CD4-positive, alpha-beta T cell treated with Interleukin-4 for 1 hour (primary cell): ENCODE measurements around the gene NAXE.

Source experiments
- DNase-seq, 2 donors: peaks; one replicate each; pipeline ENCODE4 v3.0.0-alpha.2; 2020 to 2022

The NAXE gene

DNA sequence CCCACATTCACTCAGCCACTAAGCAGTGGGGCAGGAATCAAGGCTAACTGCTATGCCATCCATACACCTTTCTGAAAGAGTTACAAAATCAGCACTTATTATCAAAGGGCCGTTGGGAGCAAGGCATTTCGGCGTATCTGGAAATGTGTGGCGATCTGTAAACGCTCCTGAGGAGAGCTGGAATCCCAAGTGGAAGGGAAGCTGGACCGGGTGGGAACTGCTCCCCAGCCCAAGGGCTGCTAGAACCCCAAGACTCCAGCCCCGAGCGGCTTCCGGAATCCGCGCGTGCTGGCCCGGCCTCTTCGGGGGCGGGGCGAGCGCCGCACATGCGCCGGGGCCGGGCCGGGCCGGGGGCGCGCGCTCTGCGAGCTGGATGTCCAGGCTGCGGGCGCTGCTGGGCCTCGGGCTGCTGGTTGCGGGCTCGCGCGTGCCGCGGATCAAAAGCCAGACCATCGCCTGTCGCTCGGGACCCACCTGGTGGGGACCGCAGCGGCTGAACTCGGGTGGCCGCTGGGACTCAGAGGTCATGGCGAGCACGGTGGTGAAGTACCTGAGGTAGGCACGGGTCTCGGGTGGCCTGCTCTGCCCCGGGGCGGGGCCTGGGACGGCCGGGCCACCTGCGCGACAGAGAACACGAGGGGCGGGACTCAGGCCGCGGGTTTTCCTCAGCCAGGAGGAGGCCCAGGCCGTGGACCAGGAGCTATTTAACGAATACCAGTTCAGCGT lies at the start of gene NAXE:
Gene NAXE (plus strand): TSS at position 345 of the 726 bp plus-strand sequence. CDS start 29 bp downstream, at position 374.
- peak; percentile 56 to 67 for DNase-seq

DNA sequence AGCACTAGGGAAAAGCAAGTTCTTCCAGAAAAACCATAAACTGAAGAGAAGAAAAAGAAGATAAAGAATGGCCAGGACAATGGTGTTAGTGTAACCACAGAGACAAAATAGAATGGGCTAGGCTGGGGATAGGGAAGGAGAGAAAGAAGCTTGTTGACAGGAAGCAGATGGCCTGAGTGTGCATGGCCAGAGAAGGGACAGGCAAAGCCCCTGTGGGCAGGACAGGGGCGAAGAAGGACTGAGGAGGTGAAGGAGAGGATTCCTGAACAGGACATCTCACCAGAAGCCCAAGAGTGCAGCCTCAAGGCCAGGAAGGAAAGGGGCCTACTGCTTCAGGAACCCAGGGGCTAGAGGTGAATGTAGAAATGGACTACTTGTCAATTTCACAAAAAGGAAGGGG lies 48.5 kb upstream of the NAXE start:
- DNase-seq: no peak

DNA sequence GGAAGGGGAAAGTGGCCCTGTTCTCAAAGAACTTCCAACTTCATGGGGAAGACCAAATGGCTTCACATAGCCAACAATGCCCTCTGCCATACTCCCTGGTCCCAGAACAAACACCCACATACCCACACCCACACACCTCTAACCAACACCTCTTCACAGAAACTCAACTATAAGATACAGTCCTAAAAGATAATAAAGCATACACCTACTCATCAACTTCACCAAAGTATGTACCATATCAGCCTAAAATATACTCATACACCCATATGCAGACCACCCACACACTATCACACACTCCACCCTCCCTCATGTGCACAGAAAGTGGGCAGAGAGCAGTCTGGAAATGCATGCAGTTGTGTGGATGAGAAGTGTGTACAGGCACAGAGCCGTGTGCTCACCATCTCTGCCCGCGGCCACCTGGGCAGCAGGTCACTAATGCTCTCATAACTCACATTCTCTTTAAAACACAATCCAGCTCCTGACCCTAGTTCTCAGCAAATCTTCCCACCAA lies 46.9 kb upstream of the NAXE start:
- no peak for DNase-seq

DNA sequence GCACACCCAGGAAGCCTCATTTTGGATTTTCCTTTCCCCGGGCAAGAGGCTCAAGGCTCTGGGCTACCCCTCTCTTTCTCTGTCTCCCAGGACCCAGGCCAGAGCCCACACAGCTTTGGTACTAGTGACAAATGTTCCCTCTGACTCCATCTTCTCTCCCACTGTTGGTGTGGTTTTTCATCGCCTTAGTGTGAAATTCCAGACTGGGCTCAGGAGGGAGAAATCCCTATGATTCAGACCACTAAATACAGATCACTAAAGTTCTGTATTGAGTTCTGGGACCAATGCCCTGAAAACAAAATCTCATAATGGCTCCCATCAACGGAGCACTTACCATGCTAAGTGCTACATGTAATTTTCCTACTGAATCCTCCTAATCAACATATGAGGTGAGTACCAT lies 45.3 kb upstream of the NAXE start:
- no peak for DNase-seq

DNA sequence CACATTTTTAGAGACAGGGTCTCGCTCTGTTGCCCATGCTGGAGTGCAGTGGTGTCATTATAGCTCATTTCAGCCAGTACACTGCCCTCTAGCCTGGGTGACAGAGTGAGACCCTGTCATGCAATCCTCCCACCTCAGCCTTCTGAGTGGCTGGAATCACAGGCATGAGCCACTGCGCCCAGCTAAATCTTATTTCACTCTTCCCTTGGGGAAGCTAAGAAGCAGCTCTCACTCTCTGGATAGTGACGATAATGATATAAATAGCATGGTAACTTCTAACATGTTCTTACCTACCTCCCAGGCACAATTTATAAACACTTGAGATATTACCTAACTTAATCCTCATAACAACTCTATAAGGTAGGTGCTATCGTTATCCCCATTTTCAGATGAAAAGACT lies 44.1 kb upstream of the NAXE start:
- DNase-seq: no peak

DNA sequence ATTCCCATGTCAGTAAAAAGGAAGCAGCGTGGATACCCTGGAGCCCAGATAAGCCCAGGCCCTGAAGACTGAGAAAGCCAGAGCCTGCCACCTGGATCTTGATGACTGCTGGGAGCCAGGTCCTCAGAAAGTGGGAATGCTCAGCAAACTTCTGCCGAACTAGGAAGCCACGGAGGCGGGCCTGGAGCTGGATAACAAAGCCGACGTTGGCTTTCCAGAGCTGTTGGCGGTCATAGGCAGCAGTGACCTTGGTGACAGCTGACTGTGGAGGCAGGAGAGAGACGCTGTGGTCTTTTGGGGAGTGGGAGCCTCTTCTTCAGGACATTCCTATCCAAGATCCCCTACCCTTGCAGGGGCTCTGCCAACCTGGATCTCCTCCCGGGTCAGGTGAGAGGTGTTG lies 43.6 kb upstream of the NAXE start:
- DNase-seq: no peak

DNA sequence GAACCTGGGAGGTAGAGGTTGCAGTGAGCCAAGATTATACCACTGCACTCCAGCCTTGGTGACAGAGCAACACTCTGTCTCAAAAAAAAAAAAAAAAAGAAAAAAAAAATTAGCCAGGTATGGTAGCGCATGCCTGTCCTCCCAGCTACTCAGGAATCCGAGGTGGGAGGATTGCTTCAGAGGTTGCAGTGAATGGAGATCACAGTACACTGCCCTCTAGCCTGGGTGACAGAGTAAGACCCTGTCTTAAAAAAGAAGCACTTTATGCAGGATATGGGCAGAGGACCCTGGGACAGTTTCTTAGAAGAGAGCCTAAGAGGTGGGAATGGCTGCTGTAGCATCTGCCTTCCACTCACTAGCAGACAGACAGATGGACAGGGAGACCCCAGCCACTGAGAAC lies 42.2 kb upstream of the NAXE start:
- DNase-seq: no peak

DNA sequence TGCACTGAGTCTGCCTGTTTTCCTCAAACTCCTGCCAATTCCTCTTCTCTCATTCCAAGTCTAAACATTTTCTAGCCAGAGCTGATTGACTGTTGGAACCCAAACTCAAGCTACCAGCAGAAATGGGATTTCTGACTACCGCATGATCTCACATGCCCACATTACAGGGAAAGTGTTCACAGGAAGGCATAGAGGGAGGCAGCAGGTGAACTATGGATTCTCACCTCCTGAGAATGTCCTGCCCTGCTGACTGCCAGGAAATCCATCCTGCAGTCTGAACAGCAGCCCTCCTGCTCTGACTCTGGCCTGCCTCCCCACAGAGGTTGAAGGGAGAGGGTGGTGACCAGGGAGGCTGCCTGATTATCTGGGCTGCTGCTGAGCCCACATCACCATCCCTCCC lies 41.7 kb upstream of the NAXE start:
- DNase-seq: no peak

DNA sequence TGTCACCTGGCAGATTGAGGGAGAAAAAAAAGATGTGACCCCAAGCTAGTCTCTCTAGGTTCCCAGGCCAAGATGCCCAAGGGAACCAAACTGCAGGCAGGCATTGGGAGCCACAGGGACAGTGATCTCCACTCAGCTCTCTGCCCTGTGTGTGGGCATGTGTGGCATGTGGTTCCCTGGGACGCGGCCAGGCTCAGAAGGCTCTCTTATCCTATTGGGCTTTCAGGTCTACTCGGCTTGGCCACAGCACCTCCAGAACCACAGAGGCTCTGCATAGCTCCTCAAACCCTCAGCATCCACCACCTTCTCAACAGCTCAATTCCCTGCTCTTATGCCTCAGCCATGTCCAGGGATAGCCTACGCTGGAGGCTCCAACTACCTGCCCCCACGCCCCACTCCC lies 41.2 kb upstream of the NAXE start:
- no peak for DNase-seq

DNA sequence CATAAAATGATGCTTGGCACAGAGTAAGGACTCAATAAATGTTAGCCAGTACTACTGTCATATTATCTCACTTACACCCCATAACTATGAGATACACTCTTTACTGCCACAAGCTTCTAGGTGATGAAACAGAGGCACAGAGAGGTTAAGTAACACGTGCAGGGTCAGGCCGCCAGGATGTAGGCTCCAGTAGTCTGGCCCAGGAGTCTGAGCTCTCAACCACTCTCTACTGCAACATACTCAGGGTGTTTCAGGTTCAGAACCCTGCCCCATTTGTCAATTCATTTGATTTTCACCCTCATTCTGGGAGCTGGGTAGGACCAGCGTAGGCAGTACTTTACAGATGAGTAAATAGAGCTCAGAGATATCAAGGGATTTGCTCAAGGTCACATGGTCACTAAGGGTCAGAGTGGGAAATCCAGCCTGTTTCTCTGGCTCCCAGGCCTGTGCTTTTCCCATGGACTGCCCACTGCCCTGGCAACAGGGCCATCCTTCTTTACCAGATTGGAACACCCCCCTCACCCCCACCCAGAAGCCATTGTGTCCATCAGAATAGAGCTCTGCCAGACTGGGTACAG lies 40.4 kb upstream of the NAXE start:
- DNase-seq: no peak

DNA sequence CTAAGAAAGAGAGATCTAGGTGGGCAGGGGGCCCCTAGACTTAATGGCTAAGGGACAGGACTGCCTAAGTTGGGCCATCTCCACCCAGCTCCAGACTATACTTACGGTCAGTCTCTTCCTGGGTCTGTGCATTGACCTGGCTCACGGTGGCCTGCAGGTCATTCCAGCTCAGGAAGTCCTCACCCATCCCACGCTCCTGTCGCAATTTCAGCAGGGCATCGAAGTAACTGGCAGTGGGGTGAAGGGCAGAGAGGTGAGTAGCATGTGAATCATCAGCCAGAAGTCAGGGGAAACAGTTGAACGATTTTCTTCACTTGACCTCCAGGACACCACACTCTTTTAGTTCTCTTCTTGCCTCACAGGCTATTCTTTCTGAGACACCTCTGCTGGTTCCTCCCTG lies 39.7 kb upstream of the NAXE start:
- peak in 1 of 2 donors; percentile 35 for DNase-seq

DNA sequence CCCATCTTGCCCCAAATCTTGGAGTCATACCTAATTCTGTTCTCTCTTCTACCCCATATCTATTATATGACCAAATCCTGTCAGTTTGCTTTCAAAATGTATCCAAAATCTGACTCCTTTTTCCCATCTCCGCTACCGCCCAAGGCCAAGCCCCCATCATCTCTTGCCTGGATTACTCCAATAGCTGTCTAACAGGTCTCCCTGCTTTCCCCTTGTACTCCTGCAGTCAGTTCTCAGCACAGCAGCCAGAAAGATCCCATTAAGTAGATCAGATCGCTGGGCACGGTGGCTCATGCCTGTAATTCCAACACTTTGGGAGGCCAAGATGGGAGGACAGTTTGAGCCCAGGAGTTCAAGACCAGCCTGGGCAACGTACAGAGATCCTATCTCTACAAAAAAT lies 39.1 kb upstream of the NAXE start:
- no peak for DNase-seq

DNA sequence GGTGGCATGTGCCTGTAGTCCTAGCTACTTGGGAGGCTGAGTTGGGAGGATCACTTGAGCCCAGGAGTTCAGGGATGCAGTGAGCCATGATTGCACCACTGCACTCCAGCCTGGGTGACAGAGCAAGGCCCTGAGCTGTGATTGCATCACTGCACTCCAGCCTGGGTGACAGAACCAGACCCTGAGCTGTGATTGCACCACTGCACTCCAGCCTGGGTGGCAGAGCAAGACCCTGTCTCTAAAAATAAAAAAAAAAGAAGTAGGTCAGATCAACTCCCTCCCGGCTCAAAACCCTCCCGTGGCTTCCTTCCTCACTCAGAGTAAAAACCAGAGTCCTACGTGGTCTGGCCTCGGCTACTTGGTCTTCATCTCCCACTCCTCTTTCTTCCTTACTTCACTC lies 38.6 kb upstream of the NAXE start:
- DNase-seq: peak in 1 of 2 donors; percentile 72

DNA sequence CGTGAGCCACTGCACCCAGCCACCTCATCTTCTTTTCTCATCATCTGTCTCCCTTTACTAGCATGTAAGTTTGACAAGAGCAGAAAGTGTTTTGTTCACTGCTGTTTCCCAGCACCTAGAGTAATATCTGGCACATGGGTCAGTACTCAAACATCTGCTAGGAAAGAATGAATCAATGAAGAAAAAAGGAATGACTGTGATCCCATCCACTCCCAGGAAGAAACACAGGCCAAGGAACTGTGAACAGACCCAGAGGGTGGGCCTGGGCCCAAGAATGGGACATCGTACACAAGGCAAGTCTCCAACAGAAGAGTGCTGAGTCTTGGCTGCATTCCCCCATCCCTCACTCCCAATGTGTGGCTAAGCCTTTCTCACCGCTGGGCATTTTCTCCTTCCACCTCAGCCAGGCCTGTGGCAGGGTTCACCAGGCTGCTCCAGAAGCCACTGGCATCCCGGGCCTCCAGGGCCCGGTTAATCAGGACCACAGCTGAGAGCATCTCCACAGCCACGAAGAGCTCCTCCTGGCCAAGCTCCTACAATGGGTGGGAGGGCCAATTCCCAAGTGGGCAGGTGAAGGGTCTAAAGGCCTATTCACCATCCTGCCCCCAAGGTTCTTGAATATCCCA lies 37.6 kb upstream of the NAXE start:
- DNase-seq: no peak

DNA sequence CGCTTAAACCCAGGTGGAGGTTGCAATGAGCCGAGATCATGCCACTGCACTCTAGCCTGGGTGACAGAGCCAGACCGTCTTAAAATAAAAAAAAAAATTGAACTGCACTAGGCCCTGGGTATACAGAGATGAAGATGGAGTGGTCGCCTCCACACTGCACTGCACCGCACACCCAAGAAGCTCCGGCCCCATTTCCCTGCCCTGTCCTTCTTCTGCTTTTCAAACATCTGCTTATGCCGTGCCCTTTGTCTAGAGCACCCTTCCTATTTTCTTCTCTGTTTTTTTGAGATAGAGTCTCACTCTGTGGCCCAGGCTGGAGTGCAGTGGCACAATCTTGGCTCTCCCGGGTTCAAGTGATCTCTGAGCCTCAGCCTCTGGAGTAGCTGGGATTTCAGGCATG lies 36.6 kb upstream of the NAXE start:
- no peak for DNase-seq

DNA sequence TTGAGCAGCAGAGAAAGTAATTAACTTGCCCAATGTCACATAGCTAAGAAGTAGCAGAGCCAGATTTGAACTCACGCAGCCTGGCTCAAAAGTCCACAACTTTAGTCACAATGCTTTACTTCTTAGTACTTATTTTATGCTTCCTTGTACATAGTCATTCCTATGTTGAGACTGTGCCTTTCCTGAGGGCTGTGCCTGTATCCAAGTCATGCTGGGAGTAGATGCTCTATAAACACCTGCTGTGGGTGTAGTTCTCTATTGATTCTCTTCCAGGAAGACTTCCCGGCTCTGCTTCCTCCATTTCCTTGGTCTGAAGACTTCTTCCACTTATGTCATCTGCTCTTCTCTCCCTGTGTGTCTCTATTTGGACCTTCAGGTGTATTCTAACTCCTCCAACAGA lies 35.9 kb upstream of the NAXE start:
- DNase-seq: no peak

DNA sequence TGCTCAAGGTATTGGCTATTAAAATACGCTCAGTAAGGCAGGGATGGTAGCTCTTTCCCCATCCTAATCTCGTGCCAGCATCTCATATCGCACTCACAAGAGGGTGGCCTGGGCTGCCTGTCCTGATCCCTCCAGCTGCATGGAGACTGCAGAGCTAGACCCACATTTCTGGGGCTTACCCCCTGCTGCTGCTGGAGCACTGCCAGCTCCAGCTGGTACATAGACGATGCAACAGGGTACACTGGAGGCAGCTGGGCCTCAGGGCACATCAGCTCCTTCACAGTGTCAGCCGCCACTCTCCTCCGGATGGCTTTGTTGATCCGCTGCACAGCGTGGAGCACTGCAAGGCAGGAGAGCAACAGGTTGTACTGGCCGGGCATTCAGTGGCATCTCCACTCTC lies 35.2 kb upstream of the NAXE start:
- no peak for DNase-seq

DNA sequence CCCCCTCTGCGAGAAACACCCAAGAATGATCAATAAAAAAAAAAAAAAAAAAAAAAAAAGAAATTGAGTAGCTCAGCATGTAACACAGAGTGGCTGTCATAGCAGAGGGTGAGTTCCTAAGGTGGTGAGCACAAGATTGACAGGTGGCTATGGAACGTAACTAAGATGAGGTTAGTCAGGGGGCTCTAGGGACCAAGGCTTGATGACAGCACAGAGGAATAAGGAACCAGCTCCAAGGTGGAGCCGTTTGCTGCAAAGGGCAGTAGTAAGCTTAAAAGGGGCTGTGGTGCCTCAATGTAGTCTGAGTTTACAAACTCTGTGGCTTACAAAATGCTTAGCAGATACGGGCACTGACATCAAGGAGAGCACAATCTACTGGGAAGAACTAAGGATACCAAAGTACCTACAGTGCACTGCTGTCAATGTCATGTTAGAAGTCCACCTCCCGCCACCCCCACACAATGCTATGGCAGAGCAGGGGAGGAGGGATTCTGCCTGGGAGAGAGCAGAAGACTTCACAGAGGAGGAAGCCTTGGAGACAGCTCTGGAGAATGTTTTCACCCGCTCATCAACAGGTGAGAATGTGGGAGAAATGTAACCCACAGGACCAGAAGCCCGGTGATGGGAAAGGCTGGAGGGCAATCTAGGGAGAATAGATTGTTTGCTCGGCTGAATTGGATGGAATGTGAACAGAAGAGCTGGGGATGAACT lies 32.3 kb upstream of the NAXE start:
- no peak for DNase-seq

DNA sequence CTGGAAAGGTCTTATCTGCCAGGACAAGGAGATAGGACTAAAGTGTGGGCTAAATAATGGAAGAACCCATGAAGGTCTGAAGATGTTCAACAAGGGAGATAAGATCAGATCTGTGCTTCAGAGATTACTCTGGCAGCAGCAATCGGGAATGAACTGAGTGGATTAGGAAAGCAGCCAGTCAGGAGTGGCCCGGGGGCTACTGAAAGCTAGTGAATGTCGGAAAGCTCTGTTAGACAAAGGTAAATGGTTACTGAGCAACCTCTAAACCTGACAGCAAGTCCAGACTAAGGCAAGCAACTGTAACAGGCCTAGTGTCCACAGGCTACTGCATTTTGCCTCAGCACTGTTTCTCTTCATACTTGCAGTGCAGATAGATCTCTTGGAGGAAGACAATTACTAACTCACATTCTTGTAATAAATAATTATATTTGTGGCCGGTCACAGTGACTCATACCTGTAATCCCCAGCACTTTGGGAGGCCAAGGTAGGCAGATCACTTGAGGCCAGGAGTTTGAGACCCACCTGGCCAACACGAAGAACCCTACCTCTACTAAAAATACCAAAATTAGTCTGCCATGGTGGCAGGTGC lies 31.7 kb upstream of the NAXE start:
- DNase-seq: no peak

DNA sequence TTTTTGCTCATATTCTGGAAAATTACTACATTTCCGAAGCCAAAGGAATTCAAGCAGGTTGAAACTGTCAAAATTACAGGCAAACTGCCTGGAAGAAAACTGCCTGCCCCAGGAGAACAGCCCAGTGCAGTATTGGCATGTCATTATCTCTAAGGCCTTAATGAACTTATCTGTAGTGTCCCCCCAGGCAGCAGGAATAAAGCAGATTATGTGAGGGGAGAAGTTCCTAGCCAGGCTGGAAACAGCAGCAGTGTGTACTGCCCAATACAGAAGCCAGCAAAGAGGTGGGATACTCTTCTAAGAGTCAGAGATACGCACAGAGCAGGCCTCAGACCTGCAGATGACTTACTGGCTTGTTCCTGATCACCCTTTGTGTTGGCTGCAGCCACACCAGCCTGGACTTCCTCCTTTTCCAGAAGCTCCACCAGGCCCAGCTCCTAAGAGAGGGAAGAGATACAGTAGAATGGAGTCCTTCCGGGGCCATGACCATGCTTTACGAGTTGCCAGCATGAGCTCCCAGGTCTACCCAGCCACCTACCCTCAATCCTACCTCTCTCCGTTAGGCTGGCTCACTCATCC lies 30.9 kb upstream of the NAXE start:
- DNase-seq: no peak

DNA sequence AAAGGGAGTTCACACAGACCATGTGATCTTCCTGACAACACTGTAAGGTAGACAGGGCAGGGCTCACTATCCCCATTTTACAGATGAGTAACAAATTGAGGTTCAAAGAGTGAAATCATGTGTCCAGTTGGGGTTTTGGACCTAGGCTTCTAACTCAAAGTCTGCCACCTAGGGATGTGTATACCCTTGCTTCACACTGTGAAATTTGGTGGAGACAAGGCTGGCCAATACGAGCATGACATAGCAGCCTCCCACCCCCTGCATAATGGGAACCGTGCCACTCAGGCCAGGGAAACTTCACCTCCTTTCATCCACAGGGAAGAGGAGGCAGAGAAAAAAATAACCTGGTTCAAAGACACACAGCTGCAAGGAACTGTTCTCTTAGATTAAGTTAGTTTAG lies 26.1 kb upstream of the NAXE start:
- DNase-seq: no peak

DNA sequence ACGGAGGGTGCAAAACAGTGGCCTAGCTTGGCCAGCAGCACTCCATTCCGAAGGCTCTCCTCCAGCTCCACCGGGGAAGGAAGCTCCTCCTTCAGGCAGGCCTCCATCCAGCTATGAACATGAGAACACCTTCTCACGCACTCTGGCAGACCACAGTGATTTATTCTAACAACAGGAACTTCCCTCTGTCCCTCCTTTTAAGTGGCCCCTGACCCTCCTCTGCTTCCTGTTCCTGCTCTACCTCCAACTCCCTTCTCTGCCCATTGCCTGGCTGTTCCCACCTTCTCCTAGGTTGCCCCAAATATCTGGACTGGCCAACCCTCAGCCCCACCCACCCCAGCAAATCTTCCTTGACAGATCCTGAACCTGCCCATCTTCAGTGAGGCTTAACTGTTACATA lies 25.1 kb upstream of the NAXE start:
- DNase-seq: no peak

DNA sequence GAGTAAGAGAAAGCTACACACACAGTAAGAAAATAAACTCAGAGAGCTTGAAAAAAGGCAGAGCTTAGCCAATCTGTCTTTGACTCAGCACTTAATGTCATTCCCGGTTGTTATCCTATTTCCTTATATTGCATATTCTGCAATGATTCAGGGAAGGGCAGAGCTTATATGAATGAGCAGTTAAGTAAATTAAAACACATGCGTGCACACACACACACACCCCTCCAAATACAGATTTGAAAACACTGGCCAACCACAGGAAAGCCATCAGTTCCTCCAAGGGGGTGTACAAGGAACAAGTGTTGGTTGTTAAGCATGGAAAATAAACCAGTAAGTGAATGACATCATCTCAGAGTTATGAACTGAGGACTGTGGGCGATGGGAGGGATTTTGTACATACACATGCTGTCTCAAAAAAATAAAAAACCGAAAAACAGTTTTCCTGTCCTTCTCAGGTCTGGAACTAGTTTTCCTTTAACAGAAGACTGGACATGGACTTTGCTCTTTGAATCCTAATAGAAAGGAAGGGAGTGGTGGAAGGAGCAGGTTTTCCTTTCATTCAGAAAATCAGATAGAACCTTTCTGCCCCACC lies 20.2 kb upstream of the NAXE start:
- DNase-seq: no peak
